ENCODE measurements around the gene SLC35G2. TPM values are rescaled to one million over a fixed set of nuclear protein-coding genes. Genes with fewer than 3 reads are reported as not detected.

SLC35G2 gene
- total and polyA plus RNA-seq, 3 experiments from 2014 or later, result 0.35 to 3.3 (median 2.7) TPM

DNA sequence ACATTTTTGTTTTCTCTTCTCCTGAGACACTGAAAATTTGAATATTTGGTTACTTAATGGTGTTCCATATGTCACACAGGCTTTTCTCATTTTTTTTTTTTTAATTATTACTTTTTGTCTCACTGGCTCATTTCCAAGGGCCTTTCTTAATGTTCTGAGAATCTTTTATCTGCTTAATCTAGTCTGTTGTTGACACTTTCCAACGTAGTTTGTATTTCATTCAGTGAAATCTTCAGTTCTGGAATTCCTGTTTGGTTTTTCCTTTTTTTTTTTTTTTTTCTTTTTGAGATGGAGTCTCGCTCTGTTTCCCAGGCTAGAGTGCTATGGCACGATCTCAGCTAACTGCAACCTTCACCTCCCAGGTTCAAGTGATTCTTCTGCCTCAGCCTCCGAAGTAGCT is 85.8 kb downstream of the SLC35G2 start:
- Histone ChIP-seq H3K27me3 (ENCODE audit: insufficient read depth, low read length, poor library complexity, severe bottlenecking) (no peaks in the 10 kb centered on the region), H3K9me3 (ENCODE audit: low read length) (peaks cover 6% of the 10 kb centered on the region), H3K4me3 (ENCODE audit: low read length) (no peak overlapping the region), H3K36me3 (ENCODE audit: insufficient read depth, low read length) (no peaks in the 10 kb centered on the region), H3K4me1 (ENCODE audit: insufficient read depth, low read length) (peaks cover 58% of the 10 kb centered on the region), H3K27ac (ENCODE audit: low read depth, low read length) (no peak overlapping the region)
- Mint-ChIP-seq H3K4me3 (no peak overlapping the region), H3K27ac (no peak overlapping the region), H3K9me3 (peaks cover 0 to 23% (median 19%) of the 10 kb centered on the region in 5 donors), H3K27me3 (no peaks in the 10 kb centered on the region), H3K36me3 (peaks cover 8 to 24% (median 19%) of the 10 kb centered on the region in 3 donors), H3K4me1 (peaks cover 76 to 81% (median 78%) of the 10 kb centered on the region in 3 donors)
- DNase-seq, result no peak
- POLR2A ChIA-PET, result interaction anchor here (0.7 kb wide), 1 partner anchor 43 kb away, joined by 8 read pairs; the partner anchor contains the start of gene NCK1
- CTCF ChIA-PET, result interaction anchor here (0.7 kb wide), 1 partner anchor 53 kb away, joined by 3 read pairs; the partner anchor contains the start of gene IL20RB

Other genes with a start within 250 kb of the SLC35G2 start
- 10 to 100 TPM; 58.5 to 61.4 TPM for gene STAG1, start 66.7 kb upstream of the SLC35G2 start, total RNA-seq
- 19.0 TPM for gene STAG1, start 66.7 kb upstream of the SLC35G2 start, polyA plus RNA-seq
- gene NCK1, start 43.1 kb downstream of the SLC35G2 start, total RNA-seq, result 10 to 100 TPM; 30.9 to 33.3 TPM
- 62.9 TPM for gene NCK1, start 43.1 kb downstream of the SLC35G2 start, polyA plus RNA-seq
- gene IL20RB, start 138.9 kb downstream of the SLC35G2 start, total RNA-seq, result under 1 TPM; 0.71 to 0.96 TPM
- 0.45 TPM for gene IL20RB, start 138.9 kb downstream of the SLC35G2 start, polyA plus RNA-seq